Activated CD4-positive, alpha-beta T cell treated with anti-CD3 and anti-CD28 coated beads, Interleukin-2, amount 10 ng/mL, durations not matched to agents 24 days and 14 days (primary cell): ENCODE results near the gene MYH15. TPM values are rescaled to one million over a fixed set of nuclear protein-coding genes. Genes with fewer than 3 reads are reported as not detected.

Source experiments
- DNase-seq: peaks from one replicate; pipeline ENCODE4 v3.0.0; 2022
- H3K27ac Mint-ChIP-seq: one replicate; pipeline ENCODE4 v1.8.0; 2022; ENCODE audit warnings: mild to moderate bottlenecking, mixed read lengths
- H3K27me3 Mint-ChIP-seq: one replicate; pipeline ENCODE4 v1.8.0; 2022; ENCODE audit warnings: mixed read lengths
- H3K36me3 Mint-ChIP-seq: one replicate; pipeline ENCODE4 v1.8.0; 2022; ENCODE audit warnings: low read depth, mild to moderate bottlenecking, mixed read lengths
- H3K4me1 Mint-ChIP-seq: one replicate; pipeline ENCODE4 v1.8.0; 2021; ENCODE audit warnings: mixed read lengths
- H3K4me3 Mint-ChIP-seq: one replicate; pipeline ENCODE4 v1.8.0; 2022; ENCODE audit warnings: mild to moderate bottlenecking, moderate library complexity, mixed read lengths
- H3K9me3 Mint-ChIP-seq: one replicate; pipeline ENCODE4 v1.8.0; 2021; ENCODE audit warnings: mixed read lengths
- intact Hi-C: fragments of 100-400 bp; cut with micrococcal nuclease; formaldehyde crosslinking; loops from one replicate; pipeline ENCODE4 v1.15.1; 2023
- total RNA-seq: library from RNA; stranded (reverse); gene quantifications from 2 replicates; pipeline ENCODE4 v1.2.3, GENCODE V29; 2022

Gene MYH15
- total RNA-seq, 1 donor from 2014 or later, result 0.12 TPM

DNA sequence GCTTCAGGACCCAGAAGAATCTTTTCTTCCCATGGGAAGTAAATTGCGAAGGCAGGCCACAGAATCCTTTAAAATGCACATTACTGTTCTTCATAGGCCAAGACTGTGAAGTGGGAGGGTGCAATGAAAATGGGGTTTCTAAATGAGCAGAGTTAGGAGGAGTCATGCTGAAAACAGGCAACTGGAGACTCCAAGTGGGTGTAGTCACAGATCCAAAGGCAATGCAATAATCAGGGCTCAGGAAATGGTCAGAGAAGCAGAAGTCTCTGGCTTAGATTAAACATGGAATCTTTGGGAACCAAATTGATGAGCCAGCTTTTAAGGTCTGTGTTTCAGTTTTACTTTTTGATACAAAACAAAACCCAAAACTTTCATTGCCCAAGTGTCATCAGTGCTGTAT is 176.4 kb downstream of the MYH15 start:
- H3K27ac Mint-ChIP-seq, result no peak overlapping the region
- DNase-seq, result no peak

DNA sequence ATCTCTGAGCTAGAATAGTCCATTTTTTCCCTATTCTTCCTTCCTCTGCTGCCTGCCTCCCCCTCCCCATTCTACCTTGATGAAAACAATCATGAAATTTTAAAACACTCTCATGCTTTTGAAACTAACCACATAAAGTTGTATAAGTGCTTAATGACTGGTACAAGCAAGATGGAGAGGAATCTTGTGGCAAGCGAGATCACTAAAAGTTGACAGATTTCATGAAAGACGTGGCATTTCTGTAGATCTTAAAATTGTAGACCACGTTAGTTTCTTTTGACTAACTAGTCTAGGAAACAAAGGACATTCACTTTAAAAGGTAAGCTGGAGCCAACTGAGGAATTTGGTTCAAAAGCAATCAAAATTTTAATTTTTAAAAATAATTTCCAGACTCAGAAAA is 178.6 kb downstream of the MYH15 start:
- Mint-ChIP-seq H3K4me3 (no peak overlapping the region), H3K36me3 (peaks cover 15% of the 10 kb centered on the region), H3K27me3 (no peaks in the 10 kb centered on the region), H3K4me1 (peaks cover 40% of the 10 kb centered on the region), H3K9me3 (peaks cover 15% of the 10 kb centered on the region), H3K27ac (no peak overlapping the region)
- intact Hi-C loops, result no loop called here
- DNase-seq, result no peak

More for the DNA sequence above, 176.4 kb downstream of the MYH15 start:
- intact Hi-C loops, result no loop called here
- Mint-ChIP-seq H3K4me3 (no peak overlapping the region), H3K27me3 (no peaks in the 10 kb centered on the region), H3K4me1 (peaks cover 24% of the 10 kb centered on the region), H3K36me3 (peaks cover 8% of the 10 kb centered on the region), H3K9me3 (peaks cover 7% of the 10 kb centered on the region)

Other genes with a start within 250 kb of the MYH15 start
- gene HHLA2, start 214.0 kb downstream of the MYH15 start, total RNA-seq, result 2.0 and 2.2 TPM in 2 replicates
- 48.3 and 58.3 TPM in 2 replicates for gene CIP2A, start 78.8 kb upstream of the MYH15 start, total RNA-seq
- gene DZIP3, start 79.1 kb upstream of the MYH15 start, total RNA-seq, result 4.1 and 4.7 TPM in 2 replicates
- gene RETNLB, start 246.8 kb upstream of the MYH15 start, total RNA-seq, result not detected in 2 replicates